ENCODE measurements around the gene XPNPEP3.
"Not testable (repeated sequence)": the region's sequence is repeated elsewhere in the genome, so short reads cannot be mapped to it uniquely, and the experiment has no call there.

XPNPEP3 gene

DNA sequence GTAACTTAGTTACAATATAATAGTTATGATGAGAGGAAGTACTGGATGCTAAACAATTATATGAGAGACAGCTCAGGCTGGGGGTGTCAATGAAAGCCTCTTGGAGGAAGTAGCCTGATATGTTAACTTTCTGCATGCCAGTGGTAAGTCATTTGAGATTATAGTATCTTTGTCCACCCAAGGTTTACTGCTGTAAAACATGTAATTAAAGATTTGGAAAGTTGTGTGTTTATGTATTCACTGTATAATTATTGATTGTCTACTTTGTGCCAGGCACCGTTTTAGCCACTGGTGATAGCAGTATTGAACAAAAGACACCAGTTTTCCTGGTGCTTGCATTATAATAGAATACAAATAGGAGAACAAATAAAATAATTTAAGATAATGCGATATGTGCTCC lies 5.6 kb downstream of the XPNPEP3 start:
- no peak overlapping the region for H3K9ac ChIP-seq (ENCODE audit: low read depth, low read length)
- peaks cover 11% of the 10 kb centered on the region for H3K4me1 ChIP-seq (ENCODE audit: control insufficient read depth, insufficient read depth, low read length)
- no peak overlapping the region for H3K4me3 ChIP-seq (ENCODE audit: low read length)
- H3K27me3 ChIP-seq (ENCODE audit: control insufficient read depth, insufficient read depth, low read length): no peaks in the 10 kb centered on the region
- no peaks in the 10 kb centered on the region for H3K9me3 ChIP-seq (replicated peaks; ENCODE audit: low read length)
- no peak overlapping the region for H3K4me2 ChIP-seq (ENCODE audit: low read length)
- H3K36me3 ChIP-seq (ENCODE audit: insufficient read depth, low read length): peaks cover 12% of the 10 kb centered on the region

DNA sequence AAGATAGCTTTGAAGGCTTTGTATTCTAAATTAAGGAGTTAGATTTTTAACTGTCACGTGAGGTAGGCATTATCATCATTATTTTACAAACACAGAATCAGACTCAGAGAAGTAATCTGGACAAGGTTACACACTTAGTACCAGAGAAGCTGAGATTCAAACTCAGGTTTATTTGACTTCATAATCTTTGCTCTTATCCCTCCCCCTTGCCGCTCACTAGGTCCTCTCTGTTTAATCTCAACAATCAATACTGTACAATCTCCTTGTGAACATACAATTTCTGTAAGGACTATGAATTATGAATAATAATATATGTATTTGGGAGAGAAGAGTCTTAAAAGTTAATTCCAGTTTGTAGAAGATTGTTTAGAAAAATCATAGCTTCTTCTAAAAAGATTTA lies 10.2 kb downstream of the XPNPEP3 start:
- Histone ChIP-seq H3K9ac (ENCODE audit: low read depth, low read length) (no peak overlapping the region), H3K4me3 (ENCODE audit: low read length) (no peak overlapping the region), H3K4me2 (ENCODE audit: low read length) (no peak overlapping the region), H3K9me3 (replicated peaks; ENCODE audit: low read length) (no peaks in the 10 kb centered on the region), H3K27me3 (ENCODE audit: control insufficient read depth, insufficient read depth, low read length) (no peaks in the 10 kb centered on the region), H3K4me1 (ENCODE audit: control insufficient read depth, insufficient read depth, low read length) (peaks cover 6% of the 10 kb centered on the region), H3K36me3 (ENCODE audit: insufficient read depth, low read length) (peaks cover 14% of the 10 kb centered on the region)

DNA sequence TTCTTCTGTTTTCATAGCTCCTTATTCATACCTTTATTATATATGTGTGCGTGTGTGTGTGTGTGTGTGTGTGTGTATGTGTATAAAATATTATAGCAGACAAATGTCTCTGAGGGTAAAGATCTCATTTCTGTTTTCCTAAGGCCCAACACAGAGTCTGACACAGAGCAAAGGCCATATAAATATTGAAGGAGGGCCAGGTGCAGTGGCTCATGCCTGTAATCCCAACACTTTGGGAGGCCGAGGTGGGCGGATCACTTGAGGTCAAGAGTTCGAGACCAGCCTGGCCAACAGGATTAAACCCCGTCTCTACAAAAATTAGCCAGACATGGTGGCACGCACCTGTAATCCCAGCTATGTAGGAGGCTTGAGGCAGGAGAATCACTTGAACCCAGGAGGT lies 11.4 kb downstream of the XPNPEP3 start:
- not testable (repeated sequence) for H3K4me1 ChIP-seq (ENCODE audit: control insufficient read depth, insufficient read depth, low read length); H3K4me2 ChIP-seq (ENCODE audit: low read length); H3K9me3 ChIP-seq (replicated peaks; ENCODE audit: low read length); H3K27me3 ChIP-seq (ENCODE audit: control insufficient read depth, insufficient read depth, low read length); H3K4me3 ChIP-seq (ENCODE audit: low read length); H3K9ac ChIP-seq (ENCODE audit: low read depth, low read length)
- H3K36me3 ChIP-seq (ENCODE audit: insufficient read depth, low read length): peaks cover 13% of the 10 kb centered on the region

DNA sequence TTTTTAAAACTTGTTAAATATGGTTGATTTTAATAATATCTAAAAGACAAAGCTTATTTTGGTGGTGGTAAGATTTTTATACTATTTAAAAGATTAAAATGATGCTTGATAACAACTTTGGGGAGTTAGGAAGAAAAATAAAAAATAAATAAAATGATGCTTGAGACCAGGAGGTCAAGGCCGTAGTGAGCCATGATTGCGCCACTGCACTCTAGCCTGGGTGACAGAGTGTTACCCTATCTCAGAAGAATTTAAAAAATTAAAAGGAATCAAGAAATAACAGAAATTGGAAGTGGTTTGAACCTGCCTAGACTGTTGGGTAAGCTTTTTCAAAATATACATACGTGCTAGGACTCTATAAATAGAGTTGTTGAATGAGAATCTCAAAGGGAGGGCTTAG lies 17.1 kb downstream of the XPNPEP3 start:
- H3K36me3 ChIP-seq (ENCODE audit: insufficient read depth, low read length): peaks cover 18% of the 10 kb centered on the region
- no peaks in the 10 kb centered on the region for H3K9me3 ChIP-seq (replicated peaks; ENCODE audit: low read length)
- no peak overlapping the region for H3K4me2 ChIP-seq (ENCODE audit: low read length)
- no peak overlapping the region for H3K9ac ChIP-seq (ENCODE audit: low read depth, low read length)
- no peaks in the 10 kb centered on the region for H3K4me1 ChIP-seq (ENCODE audit: control insufficient read depth, insufficient read depth, low read length)
- H3K4me3 ChIP-seq (ENCODE audit: low read length): no peak overlapping the region
- no peaks in the 10 kb centered on the region for H3K27me3 ChIP-seq (ENCODE audit: control insufficient read depth, insufficient read depth, low read length)

DNA sequence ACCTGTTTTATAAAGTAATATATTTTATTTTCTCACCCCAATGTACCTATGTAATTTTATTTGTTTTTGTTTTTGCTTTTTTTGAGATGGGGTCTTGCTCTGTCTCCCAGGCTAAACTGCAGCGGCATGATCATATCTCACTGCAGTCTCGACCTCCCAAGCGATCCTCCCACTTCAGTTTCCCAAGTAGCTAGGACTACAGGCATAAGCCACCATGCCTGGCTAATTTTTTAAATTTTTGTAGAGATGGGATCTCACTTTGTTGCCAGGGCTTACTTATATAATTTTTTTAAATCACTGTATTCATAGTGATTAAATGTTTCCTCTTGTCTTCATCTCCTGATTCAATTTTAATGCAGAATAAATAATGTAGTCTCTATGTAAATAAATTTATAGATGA lies 18.2 kb downstream of the XPNPEP3 start:
- no peak overlapping the region for H3K4me3 ChIP-seq (ENCODE audit: low read length)
- no peaks in the 10 kb centered on the region for H3K9me3 ChIP-seq (replicated peaks; ENCODE audit: low read length)
- no peaks in the 10 kb centered on the region for H3K27me3 ChIP-seq (ENCODE audit: control insufficient read depth, insufficient read depth, low read length)
- no peak overlapping the region for H3K9ac ChIP-seq (ENCODE audit: low read depth, low read length)
- H3K4me2 ChIP-seq (ENCODE audit: low read length): no peak overlapping the region
- no peaks in the 10 kb centered on the region for H3K4me1 ChIP-seq (ENCODE audit: control insufficient read depth, insufficient read depth, low read length)
- H3K36me3 ChIP-seq (ENCODE audit: insufficient read depth, low read length): peaks cover 13% of the 10 kb centered on the region

DNA sequence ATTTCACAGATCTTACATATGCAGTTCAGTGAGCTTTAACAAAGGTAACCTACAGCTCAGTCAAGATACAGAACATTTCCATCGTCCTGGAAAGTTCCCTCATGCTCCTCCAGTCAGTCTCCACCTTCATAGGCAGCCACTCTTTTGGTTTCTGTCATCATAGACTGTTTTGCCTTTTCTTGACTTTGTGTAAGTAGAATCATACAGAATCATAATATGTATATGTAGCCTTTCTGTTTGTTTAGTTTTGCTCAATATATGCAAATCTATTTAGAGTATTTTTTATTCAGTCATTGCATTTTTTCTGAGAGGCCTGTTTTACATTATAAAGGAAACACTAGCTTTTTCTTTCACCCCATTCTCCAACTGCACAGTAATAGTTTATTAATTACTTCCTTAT lies 20.0 kb downstream of the XPNPEP3 start:
- Histone ChIP-seq H3K4me1 (ENCODE audit: control insufficient read depth, insufficient read depth, low read length) (no peaks in the 10 kb centered on the region), H3K4me2 (ENCODE audit: low read length) (no peak overlapping the region), H3K4me3 (ENCODE audit: low read length) (no peak overlapping the region), H3K27me3 (ENCODE audit: control insufficient read depth, insufficient read depth, low read length) (no peaks in the 10 kb centered on the region), H3K36me3 (ENCODE audit: insufficient read depth, low read length) (peaks cover 13% of the 10 kb centered on the region), H3K9ac (ENCODE audit: low read depth, low read length) (no peak overlapping the region), H3K9me3 (replicated peaks; ENCODE audit: low read length) (no peaks in the 10 kb centered on the region)

DNA sequence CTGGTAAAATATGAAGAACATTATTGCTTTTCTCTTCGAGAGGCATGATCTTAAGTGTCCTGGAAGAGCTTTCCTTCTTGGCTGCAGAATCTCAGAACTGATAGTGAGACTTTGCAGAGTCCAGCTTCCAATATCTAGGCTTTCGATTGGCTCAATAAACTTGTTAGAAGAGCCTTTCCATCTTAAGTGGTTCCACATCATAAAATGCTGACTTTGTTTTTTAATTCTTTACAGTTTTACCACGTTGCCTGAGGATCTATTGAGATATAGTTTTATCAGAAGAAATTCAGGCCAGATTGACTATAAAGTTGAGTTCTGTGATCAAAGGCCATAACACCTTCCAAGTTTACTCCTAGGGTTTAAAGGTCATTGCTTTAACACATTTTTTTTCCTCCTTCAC lies 20.5 kb downstream of the XPNPEP3 start:
- Histone ChIP-seq H3K4me2 (ENCODE audit: low read length) (no peak overlapping the region), H3K4me3 (ENCODE audit: low read length) (no peak overlapping the region), H3K4me1 (ENCODE audit: control insufficient read depth, insufficient read depth, low read length) (no peaks in the 10 kb centered on the region), H3K36me3 (ENCODE audit: insufficient read depth, low read length) (peaks cover 17% of the 10 kb centered on the region), H3K9ac (ENCODE audit: low read depth, low read length) (no peak overlapping the region), H3K9me3 (replicated peaks; ENCODE audit: low read length) (no peaks in the 10 kb centered on the region), H3K27me3 (ENCODE audit: control insufficient read depth, insufficient read depth, low read length) (no peaks in the 10 kb centered on the region)

DNA sequence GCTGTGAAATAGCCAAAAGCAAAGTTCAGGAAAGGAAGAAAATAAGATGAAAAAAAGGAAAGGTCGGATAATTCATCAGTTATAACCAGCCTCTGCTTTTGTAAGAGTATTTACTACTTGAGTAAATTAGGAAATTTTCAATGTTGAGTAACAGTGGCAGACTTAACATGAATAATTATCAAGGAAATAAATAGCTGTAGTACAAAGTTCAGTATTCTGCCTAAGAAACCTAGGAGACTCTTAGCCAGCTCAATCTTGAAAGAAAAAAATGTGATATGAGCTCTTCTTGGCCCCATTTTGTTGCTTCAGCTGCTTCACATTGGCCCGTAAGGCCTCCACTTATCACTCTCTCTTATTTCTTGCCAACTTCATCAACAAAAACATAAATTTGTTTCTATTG lies 22.0 kb downstream of the XPNPEP3 start:
- no peak overlapping the region for H3K4me2 ChIP-seq (ENCODE audit: low read length)
- no peaks in the 10 kb centered on the region for H3K9me3 ChIP-seq (replicated peaks; ENCODE audit: low read length)
- H3K36me3 ChIP-seq (ENCODE audit: insufficient read depth, low read length): peaks cover 22% of the 10 kb centered on the region
- H3K4me3 ChIP-seq (ENCODE audit: low read length): no peak overlapping the region
- no peak overlapping the region for H3K9ac ChIP-seq (ENCODE audit: low read depth, low read length)
- H3K27me3 ChIP-seq (ENCODE audit: control insufficient read depth, insufficient read depth, low read length): no peaks in the 10 kb centered on the region
- H3K4me1 ChIP-seq (ENCODE audit: control insufficient read depth, insufficient read depth, low read length): no peaks in the 10 kb centered on the region

DNA sequence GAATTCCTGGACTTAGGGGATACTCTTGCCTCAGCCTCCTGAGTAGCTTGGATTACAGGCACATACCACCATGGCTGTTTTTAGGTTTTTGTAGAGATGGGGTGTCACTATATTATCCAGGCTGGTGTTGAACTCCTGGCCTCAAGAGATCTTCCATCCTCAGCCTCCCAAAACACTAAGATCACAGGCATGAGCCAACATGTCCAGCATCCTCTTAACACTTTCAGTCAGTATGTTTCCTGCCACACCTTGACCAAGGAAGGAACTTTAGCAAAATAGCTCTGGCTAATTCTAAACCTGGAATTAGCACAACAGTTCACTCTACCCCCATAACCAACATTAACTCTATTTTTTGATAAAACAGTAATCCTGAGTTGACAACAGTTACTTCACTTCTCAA lies 32.2 kb downstream of the XPNPEP3 start:
- Histone ChIP-seq H3K4me2 (ENCODE audit: low read length) (no peak overlapping the region), H3K9me3 (replicated peaks; ENCODE audit: low read length) (no peaks in the 10 kb centered on the region), H3K4me3 (ENCODE audit: low read length) (no peak overlapping the region), H3K4me1 (ENCODE audit: control insufficient read depth, insufficient read depth, low read length) (no peaks in the 10 kb centered on the region), H3K9ac (ENCODE audit: low read depth, low read length) (no peak overlapping the region), H3K36me3 (ENCODE audit: insufficient read depth, low read length) (peaks cover 27% of the 10 kb centered on the region), H3K27me3 (ENCODE audit: control insufficient read depth, insufficient read depth, low read length) (no peaks in the 10 kb centered on the region)

DNA sequence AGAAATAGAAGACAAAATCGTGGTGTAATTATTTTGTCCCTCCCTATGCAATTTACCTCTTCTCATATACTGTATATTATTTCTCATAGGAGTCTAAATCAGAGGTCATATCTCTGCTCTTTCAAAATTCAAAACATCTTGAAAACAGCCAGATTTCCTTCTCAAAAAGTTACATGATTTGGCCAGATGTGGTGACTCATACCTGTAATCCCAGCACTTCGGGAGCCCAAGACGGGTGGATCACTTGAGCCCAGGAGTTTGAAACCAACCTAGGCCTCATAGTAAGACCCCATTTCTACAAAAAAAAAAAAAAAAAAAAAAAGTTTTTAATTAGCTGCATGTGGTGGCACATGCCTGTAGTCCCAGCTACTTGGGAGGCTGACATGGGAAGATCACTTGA lies 33.9 kb downstream of the XPNPEP3 start:
- Histone ChIP-seq H3K36me3 (ENCODE audit: insufficient read depth, low read length) (peaks cover 27% of the 10 kb centered on the region), H3K9ac (ENCODE audit: low read depth, low read length) (no peak overlapping the region), H3K4me3 (ENCODE audit: low read length) (no peak overlapping the region), H3K4me1 (ENCODE audit: control insufficient read depth, insufficient read depth, low read length) (no peaks in the 10 kb centered on the region), H3K27me3 (ENCODE audit: control insufficient read depth, insufficient read depth, low read length) (no peaks in the 10 kb centered on the region), H3K9me3 (replicated peaks; ENCODE audit: low read length) (no peaks in the 10 kb centered on the region), H3K4me2 (ENCODE audit: low read length) (no peak overlapping the region)

DNA sequence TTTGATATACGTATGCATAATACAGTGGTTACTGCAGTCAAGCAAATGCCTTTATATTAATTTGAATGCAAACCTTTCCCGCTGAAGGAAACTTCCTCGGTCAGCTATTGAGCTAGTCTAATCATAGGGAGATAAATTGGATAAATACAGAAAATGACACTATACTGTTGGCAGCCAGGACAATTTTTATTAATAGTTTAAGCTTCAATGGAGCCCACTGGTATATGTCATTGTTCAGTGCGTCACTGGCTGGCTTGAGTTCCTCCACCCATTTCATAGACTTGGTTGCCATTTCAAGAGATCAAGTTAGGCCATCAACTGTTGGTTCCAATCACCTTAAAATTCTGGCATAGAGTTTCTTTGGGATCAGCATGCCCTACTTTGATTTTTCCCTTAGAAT lies 37.5 kb downstream of the XPNPEP3 start:
- Histone ChIP-seq H3K27me3 (ENCODE audit: control insufficient read depth, insufficient read depth, low read length) (no peaks in the 10 kb centered on the region), H3K36me3 (ENCODE audit: insufficient read depth, low read length) (peaks cover 7% of the 10 kb centered on the region), H3K4me3 (ENCODE audit: low read length) (no peak overlapping the region), H3K4me1 (ENCODE audit: control insufficient read depth, insufficient read depth, low read length) (peaks cover 4% of the 10 kb centered on the region), H3K4me2 (ENCODE audit: low read length) (no peak overlapping the region), H3K9ac (ENCODE audit: low read depth, low read length) (no peak overlapping the region), H3K9me3 (replicated peaks; ENCODE audit: low read length) (no peaks in the 10 kb centered on the region)

DNA sequence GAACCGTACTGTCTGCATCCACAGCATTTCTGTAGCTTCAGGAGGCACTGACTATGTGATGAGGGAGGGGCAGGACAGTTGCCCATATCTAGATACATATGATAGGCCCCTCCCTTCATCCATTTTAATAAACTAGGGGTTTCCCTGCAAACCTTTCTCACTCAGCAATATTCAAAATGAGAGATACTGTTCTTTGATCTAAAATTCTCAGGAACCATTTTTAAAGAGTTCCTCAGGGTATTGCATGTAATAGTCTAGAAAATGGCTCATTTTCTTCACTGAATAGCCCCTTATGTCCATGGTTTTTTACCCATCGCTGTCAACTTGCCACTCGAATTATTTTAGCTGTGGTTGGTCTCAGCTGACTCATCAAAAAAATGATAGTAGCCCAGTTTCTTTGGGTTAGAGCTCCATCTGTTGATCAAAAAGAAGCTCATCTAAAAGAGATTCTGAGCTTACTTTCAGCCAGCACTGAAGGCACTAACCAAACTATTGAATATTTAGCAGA lies 42.0 kb downstream of the XPNPEP3 start:
- peaks cover 4% of the 10 kb centered on the region for H3K4me1 ChIP-seq (ENCODE audit: control insufficient read depth, insufficient read depth, low read length)
- H3K36me3 ChIP-seq (ENCODE audit: insufficient read depth, low read length): peaks cover 7% of the 10 kb centered on the region
- H3K9ac ChIP-seq (ENCODE audit: low read depth, low read length): no peak overlapping the region
- no peak overlapping the region for H3K4me3 ChIP-seq (ENCODE audit: low read length)
- peak overlapping the region; percentile 39 for H3K4me2 ChIP-seq (ENCODE audit: low read length)
- H3K9me3 ChIP-seq (replicated peaks; ENCODE audit: low read length): no peaks in the 10 kb centered on the region
- H3K27me3 ChIP-seq (ENCODE audit: control insufficient read depth, insufficient read depth, low read length): no peaks in the 10 kb centered on the region
